ENCODE measurements around the gene DLG4.

DLG4 gene

DNA sequence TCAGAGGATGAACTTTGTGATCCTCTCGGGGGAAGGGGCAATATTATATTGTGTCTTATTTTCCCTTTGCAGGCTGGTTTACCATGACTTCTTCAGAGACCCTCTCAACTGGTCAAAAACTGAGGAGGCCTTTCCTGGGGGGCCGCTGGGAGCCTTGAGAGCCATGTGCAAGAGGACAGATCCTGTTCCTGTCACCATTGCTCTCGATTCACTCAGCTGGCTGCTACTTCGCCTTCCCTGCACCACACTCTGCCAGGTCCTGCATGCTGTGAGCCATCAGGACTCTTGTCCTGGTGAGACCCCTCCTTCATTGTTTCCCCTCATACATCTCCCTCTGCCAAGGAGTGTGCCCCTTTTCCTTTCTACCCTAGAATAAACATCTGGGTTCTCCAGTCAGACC is 34.9 kb upstream of the DLG4 start:
- DNase-seq (ENCODE audit: low read depth): no peak
- TF ChIP-seq, protein P1, sequence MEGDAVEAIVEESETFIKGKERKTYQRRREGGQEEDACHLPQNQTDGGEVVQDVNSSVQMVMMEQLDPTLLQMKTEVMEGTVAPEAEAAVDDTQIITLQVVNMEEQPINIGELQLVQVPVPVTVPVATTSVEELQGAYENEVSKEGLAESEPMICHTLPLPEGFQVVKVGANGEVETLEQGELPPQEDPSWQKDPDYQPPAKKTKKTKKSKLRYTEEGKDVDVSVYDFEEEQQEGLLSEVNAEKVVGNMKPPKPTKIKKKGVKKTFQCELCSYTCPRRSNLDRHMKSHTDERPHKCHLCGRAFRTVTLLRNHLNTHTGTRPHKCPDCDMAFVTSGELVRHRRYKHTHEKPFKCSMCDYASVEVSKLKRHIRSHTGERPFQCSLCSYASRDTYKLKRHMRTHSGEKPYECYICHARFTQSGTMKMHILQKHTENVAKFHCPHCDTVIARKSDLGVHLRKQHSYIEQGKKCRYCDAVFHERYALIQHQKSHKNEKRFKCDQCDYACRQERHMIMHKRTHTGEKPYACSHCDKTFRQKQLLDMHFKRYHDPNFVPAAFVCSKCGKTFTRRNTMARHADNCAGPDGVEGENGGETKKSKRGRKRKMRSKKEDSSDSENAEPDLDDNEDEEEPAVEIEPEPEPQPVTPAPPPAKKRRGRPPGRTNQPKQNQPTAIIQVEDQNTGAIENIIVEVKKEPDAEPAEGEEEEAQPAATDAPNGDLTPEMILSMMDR (IDR thresholded peaks at IDR 0.05; ENCODE audit: control insufficient read depth, insufficient read depth, low read depth, low read length, missing control alignments): no peak
- H3K4me3 ChIP-seq (ENCODE audit: control insufficient read depth, low read depth, low read length): no peak overlapping the region

DNA sequence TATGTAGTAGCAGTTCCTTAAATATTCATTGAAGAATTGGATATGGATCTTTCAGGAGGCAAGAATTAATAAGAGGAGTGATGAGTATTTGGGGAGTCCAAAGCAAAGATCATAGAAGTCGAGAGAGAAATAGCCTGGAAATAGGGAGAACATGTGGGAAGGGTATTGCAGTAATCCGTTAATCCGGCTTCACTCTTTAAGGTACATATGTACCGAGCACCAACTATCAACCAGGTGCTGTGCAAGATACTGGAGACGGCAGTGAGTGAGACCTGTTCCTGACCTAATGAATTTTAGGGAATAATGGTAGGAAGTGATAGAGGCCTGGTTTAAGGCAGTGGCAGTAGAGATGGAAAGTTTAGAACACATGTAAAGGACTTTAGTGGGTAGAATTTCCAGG is 33.4 kb upstream of the DLG4 start:
- H3K4me3 ChIP-seq (ENCODE audit: control insufficient read depth, low read depth, low read length): peak overlapping the region; percentile 79
- no peak for DNase-seq (ENCODE audit: low read depth)
- TF ChIP-seq, protein P1 (IDR thresholded peaks at IDR 0.05; ENCODE audit: control insufficient read depth, insufficient read depth, low read depth, low read length, missing control alignments): no peak

DNA sequence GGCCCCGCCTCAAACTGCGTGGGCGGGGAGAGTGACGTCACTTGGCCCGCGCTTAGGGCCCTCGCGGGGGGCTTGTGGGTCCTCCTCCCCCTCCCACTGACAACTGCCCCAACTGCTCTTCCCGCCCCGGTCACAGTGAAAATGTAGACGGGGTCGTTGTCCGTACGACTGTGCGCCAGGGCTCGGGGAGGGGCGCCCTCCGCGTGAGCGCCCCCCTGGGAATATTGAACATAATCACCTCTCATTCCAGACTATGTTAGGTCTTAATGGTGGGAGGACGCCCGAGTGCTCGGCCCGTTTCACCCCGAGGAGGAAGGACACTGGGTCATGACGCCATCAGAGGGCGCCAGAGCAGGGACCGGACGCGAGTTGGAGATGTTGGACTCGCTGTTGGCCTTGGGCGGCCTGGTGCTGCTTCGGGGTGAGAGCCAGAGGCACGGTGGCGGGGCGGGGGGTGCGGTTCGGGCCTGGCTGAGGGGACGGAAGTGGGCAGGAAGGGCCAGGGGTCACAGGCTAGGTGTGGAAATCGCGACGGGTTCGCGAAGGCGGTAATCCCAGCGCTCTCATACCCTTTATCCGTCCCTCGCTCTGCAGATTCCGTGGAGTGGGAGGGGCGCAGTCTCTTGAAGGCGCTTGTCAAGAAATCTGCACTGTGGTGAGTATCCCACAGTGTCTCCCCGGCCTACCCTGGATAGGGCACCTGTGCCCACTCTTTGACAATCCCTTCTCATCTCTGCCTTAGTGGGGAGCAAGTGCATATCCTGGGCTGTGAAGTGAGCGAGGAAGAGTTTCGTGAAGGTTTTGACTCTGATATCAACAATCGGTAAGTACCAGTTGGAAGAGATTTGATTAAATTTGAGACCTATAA is 32.8 kb upstream of the DLG4 start, which contains the start of gene ELP5:
TSS of gene ELP5 (plus strand) at position 40 of the 868 bp plus-strand sequence. CDS start at position 376, 336 bp downstream.
- H3K4me3 ChIP-seq (ENCODE audit: control insufficient read depth, low read depth, low read length): peak within 1 kb of the TSS; percentile 79
- DNase-seq (ENCODE audit: low read depth): peak; percentile 75
- TF ChIP-seq, protein P1 (IDR thresholded peaks at IDR 0.05; ENCODE audit: control insufficient read depth, insufficient read depth, low read depth, low read length, missing control alignments): peak; percentile 29

DNA sequence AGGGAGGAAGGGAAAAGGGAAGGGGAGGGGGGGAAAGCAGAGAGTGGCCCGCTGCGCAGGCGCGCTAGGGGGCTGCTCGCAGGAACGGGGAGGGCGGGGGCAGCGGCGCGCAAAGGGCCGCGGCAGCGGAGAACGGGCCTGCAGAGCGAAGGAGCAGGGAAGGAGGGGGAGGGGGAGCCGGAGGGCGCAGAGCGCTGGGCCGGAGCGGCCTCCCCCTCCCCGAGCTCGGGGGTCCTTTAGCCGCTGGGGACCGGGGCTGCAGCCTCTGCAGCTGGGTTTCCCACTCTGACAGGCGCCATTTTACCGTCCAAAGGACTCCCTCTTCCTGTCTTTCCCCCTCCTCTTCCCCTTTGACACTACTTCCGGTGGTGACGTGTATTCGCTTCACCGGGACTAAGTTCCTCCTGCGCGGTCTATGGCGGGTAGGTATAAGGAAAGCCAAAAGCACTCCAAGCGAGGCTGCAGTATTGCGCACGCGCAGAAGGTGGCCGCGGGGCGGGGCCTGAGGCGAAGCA is 32.1 kb upstream of the DLG4 start, which contains the start of gene CTDNEP1:
TSS of gene CTDNEP1 (minus strand) at position 74 of the 515 bp plus-strand sequence. CDS start 438 bp downstream, outside the sequence.
- H3K4me3 ChIP-seq (ENCODE audit: control insufficient read depth, low read depth, low read length): peak within 1 kb of the TSS; percentile 79
- TF ChIP-seq, protein P1 (IDR thresholded peaks at IDR 0.05; ENCODE audit: control insufficient read depth, insufficient read depth, low read depth, low read length, missing control alignments): no peak
- DNase-seq (ENCODE audit: low read depth): peak; percentile 99

DNA sequence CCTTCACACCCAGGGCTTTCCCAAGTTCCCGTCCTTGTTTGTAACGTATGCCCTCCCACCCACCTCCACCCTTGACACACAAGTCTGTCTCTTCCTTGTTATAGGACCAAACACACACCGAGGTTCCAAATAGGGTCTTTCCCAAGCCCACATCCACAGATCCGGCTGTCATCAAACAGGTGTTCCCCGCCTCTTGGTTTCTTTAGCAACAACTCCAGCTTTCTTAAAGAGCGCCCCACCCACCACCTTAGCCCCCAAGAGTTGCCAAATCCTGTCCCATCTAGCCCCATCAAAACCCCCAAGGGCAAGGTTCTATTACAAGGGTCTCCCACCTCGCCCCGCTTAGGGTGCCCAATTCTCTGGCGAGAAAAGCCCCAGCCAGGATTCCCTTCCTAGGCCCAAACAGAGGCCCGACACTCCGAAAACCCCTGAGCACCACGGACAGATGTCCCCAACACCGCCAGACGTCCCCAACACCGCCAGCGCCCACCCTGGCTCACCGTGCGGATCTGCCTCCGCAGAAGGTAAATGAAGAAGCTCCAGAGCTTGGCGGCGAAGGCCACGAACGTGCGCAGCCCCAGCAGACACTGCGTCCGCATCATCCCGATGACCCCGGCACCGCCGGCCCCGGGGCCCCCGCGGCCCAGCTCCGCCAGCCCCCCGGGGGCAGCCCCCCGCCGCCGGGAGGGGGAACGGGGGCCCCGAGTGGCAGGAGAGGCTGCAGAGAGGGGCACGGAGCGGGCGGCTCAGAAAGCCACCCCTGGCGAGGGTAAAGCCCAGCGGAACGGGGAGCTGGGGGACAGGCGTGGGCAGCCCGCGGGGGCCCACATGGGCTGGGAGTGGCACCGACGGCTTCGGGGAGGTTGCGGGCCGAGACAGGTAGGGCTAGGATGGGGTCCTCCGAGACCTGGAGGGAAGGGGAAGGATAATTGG is 31.3 kb upstream of the DLG4 start:
- TF ChIP-seq, protein P1 (IDR thresholded peaks at IDR 0.05; ENCODE audit: control insufficient read depth, insufficient read depth, low read depth, low read length, missing control alignments): no peak
- DNase-seq (ENCODE audit: low read depth): no peak
- H3K4me3 ChIP-seq (ENCODE audit: control insufficient read depth, low read depth, low read length): peak overlapping the region; percentile 79

DNA sequence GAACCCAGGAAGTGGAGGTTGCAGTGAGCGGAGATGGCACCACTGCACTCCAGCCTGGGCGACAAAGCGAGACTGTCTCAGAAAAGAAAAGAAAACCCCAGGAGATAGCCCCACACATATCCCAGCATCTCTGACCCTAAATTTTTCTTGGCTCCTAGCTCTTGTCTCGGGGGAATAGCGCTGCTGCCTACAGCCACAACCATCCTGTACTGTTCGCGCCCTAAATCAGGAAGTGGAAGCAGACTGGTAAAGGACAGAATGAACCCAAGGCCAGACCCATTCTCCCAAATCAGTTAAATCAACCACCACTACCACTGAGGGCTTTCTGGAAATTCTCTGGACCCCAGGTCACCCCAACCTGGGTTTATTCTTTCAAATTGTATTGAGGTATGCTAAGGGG is 30.2 kb upstream of the DLG4 start:
- no peak for DNase-seq (ENCODE audit: low read depth)

More for the DNA sequence above, 30.2 kb upstream of the DLG4 start:
- TF ChIP-seq, protein P1 (IDR thresholded peaks at IDR 0.05; ENCODE audit: control insufficient read depth, insufficient read depth, low read depth, low read length, missing control alignments): no peak
- peak overlapping the region; percentile 79 for H3K4me3 ChIP-seq (ENCODE audit: control insufficient read depth, low read depth, low read length)
